ENCODE measurements around the gene ZYX.

ZYX gene

GRCh38 chr7:143363016-143363937, 17.9 kb upstream of the ZYX start:
- no peak for DNase-seq (ENCODE audit: low read depth in 3 of 3)

GRCh38 chr7:143367972-143368371, 13.2 kb upstream of the ZYX start:
- DNase-seq (ENCODE audit: low read depth in 3 of 3) = no peak

GRCh38 chr7:143368387-143368786, 12.8 kb upstream of the ZYX start:
- DNase-seq (ENCODE audit: low read depth in 3 of 3) = no peak

GRCh38 chr7:143369678-143370651, 11.2 kb upstream of the ZYX start:
- no peak for DNase-seq (ENCODE audit: low read depth in 3 of 3)

GRCh38 chr7:143372070-143372469, 9.1 kb upstream of the ZYX start:
- peak in 1 of 3 experiments; percentile 44 for DNase-seq (ENCODE audit: low read depth in 3 of 3)

GRCh38 chr7:143373255-143373794, 7.8 kb upstream of the ZYX start:
- no peak for DNase-seq (ENCODE audit: low read depth in 3 of 3)

GRCh38 chr7:143374561-143374960, 6.6 kb upstream of the ZYX start:
- no peak for DNase-seq (ENCODE audit: low read depth in 3 of 3)

GRCh38 chr7:143375298-143376034, 5.7 kb upstream of the ZYX start:
- DNase-seq (ENCODE audit: low read depth in 3 of 3) = no peak

- DNase-seq (ENCODE audit: low read depth in 3 of 3) = no peak
These were observed 4.7 kb upstream of the ZYX start for GRCh38 chr7:143376396-143376795.

- no peak for DNase-seq (ENCODE audit: low read depth in 3 of 3)
These were observed 1.4 kb upstream of the ZYX start for GRCh38 chr7:143379611-143380259.

- peak; percentile 67 to 87 (median 79) for DNase-seq (ENCODE audit: low read depth in 3 of 3)
These were observed 892 bp upstream of the ZYX start for GRCh38 chr7:143380260-143380645.

GRCh38 chr7:143381427-143382125, 431 bp downstream of the ZYX start:
- no peak for DNase-seq (ENCODE audit: low read depth in 3 of 3)

- DNase-seq (ENCODE audit: low read depth in 3 of 3) = no peak
These were observed 1.1 kb downstream of the ZYX start for GRCh38 chr7:143382126-143382790.

- DNase-seq (ENCODE audit: low read depth in 3 of 3) = no peak
These were observed 1.9 kb downstream of the ZYX start for GRCh38 chr7:143382791-143383641.

GRCh38 chr7:143383642-143383957, 2.5 kb downstream of the ZYX start:
- DNase-seq (ENCODE audit: low read depth in 3 of 3) = no peak

GRCh38 chr7:143384148-143384547, 3.0 kb downstream of the ZYX start:
- DNase-seq (ENCODE audit: low read depth in 3 of 3) = no peak

- DNase-seq (ENCODE audit: low read depth in 3 of 3) = no peak
These were observed 3.8 kb downstream of the ZYX start for GRCh38 chr7:143384661-143385631.

Measured in stimulated activated CD4-positive, alpha-beta T cell treated with anti-CD3 and anti-CD28 coated beads, TNF-alpha, amount 100 ng/mL, for 24 hours (primary cell).